Osteoblast (primary cell): Measurements from ENCODE around the gene CORO2B. TPM values are rescaled to one million over a fixed set of nuclear protein-coding genes. Genes with fewer than 3 reads are reported as not detected.

Experiments
- DNase-seq: peaks from one replicate; pipeline ENCODE4 v3.0.0; 2011; ENCODE audit warnings: low spot score, mixed read lengths; ENCODE audit not compliant: insufficient read length; ENCODE audit errors: missing footprints
- H2AFZ ChIP-seq: 2 replicates; pipeline ENCODE4 v1.6.0; 2011; ENCODE audit warnings: mild to moderate bottlenecking, low read length
- H3K27ac ChIP-seq: 2 replicates; pipeline ENCODE4 v1.5.1; 2011; ENCODE audit warnings: mild to moderate bottlenecking, low read depth, low read length, moderate library complexity
- H3K27me3 ChIP-seq: 2 replicates; pipeline ENCODE4 v1.6.0; 2012; ENCODE audit warnings: mild to moderate bottlenecking, control low read depth, inconsistent platforms, low read length, moderate library complexity; ENCODE audit not compliant: insufficient read depth
- H3K36me3 ChIP-seq: 2 replicates; pipeline ENCODE4 v1.5.1; 2011; ENCODE audit warnings: mild to moderate bottlenecking, low read length, control low read depth, moderate library complexity; ENCODE audit not compliant: insufficient read depth
- H3K4me1 ChIP-seq: 2 replicates; pipeline ENCODE4 v1.5.1; 2011; ENCODE audit warnings: mild to moderate bottlenecking, low read length, control low read depth, moderate library complexity; ENCODE audit not compliant: insufficient read depth
- H3K4me2 ChIP-seq: 2 replicates; pipeline ENCODE4 v1.6.0; 2011; ENCODE audit warnings: mild to moderate bottlenecking, low read length; ENCODE audit not compliant: insufficient read depth
- H3K4me3 ChIP-seq: fragments of 200-600 bp; sonication (generic); 3 replicates; pipeline ENCODE4 v1.5.1; 2012; ENCODE audit warnings: mild to moderate bottlenecking, low read length, inconsistent platforms; ENCODE audit not compliant: insufficient read depth
- H3K79me2 ChIP-seq: 2 replicates; pipeline ENCODE4 v1.6.0; 2012; ENCODE audit warnings: mild to moderate bottlenecking, low read length, control low read depth, inconsistent platforms; ENCODE audit not compliant: insufficient read depth
- H3K9me3 ChIP-seq: 2 replicates; pipeline ENCODE4 v1.5.1; 2011; ENCODE audit warnings: low read depth, low read length, control low read depth
- H4K20me1 ChIP-seq: 2 replicates; pipeline ENCODE4 v1.6.0; 2012; ENCODE audit warnings: mild to moderate bottlenecking, low read length, control low read depth; ENCODE audit not compliant: insufficient read depth
- total RNA-seq: library from RNA; depleted of rRNA; stranded (reverse); fragments of >200 nt; gene quantifications from 2 replicates; pipeline ENCODE4 v1.2.3, GENCODE V29; 2012
- TF ChIP-seq, protein P1 (sequence below): IDR thresholded peaks from 2 replicates; pipeline ENCODE4 v1.5.1; 2011; ENCODE audit warnings: mild to moderate bottlenecking, low read depth, low read length, moderate library complexity; ENCODE audit errors: extremely low read depth

The CORO2B gene
- total RNA-seq, 1 donor = 10.5 TPM

DNA sequence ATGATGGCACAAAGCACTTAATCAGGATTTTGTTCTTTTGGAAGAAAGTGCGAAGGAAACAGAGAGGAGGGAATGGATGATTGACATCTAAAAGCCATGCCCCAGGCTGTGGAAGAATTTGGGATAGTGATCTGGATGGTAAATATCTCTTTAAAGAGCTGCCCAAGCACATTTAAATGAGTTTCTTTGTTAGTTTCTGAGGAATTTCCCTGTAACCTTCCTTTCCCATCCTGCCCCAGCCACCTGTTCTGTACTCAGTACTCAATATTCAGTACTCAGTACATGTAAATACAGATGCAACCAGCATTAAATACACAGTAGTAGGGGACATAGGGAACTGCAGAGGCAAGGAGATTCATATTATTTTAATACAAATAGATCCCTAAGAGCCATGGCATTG is 7.8 kb upstream of the CORO2B start:
- no peak overlapping the region for H3K27ac ChIP-seq
- no peak overlapping the region for H3K4me2 ChIP-seq
- H3K9me3 ChIP-seq = no peaks in the 10 kb centered on the region
- no peaks in the 10 kb centered on the region for H3K4me1 ChIP-seq
- no peak for DNase-seq
- H3K36me3 ChIP-seq = no peaks in the 10 kb centered on the region
- no peaks in the 10 kb centered on the region for H3K79me2 ChIP-seq
- TF ChIP-seq, protein P1, sequence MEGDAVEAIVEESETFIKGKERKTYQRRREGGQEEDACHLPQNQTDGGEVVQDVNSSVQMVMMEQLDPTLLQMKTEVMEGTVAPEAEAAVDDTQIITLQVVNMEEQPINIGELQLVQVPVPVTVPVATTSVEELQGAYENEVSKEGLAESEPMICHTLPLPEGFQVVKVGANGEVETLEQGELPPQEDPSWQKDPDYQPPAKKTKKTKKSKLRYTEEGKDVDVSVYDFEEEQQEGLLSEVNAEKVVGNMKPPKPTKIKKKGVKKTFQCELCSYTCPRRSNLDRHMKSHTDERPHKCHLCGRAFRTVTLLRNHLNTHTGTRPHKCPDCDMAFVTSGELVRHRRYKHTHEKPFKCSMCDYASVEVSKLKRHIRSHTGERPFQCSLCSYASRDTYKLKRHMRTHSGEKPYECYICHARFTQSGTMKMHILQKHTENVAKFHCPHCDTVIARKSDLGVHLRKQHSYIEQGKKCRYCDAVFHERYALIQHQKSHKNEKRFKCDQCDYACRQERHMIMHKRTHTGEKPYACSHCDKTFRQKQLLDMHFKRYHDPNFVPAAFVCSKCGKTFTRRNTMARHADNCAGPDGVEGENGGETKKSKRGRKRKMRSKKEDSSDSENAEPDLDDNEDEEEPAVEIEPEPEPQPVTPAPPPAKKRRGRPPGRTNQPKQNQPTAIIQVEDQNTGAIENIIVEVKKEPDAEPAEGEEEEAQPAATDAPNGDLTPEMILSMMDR = no peak
- H3K4me3 ChIP-seq = no peak overlapping the region
- peaks cover 17% of the 10 kb centered on the region for H3K27me3 ChIP-seq
- no peaks in the 10 kb centered on the region for H4K20me1 ChIP-seq
- no peak overlapping the region for H2AFZ ChIP-seq

DNA sequence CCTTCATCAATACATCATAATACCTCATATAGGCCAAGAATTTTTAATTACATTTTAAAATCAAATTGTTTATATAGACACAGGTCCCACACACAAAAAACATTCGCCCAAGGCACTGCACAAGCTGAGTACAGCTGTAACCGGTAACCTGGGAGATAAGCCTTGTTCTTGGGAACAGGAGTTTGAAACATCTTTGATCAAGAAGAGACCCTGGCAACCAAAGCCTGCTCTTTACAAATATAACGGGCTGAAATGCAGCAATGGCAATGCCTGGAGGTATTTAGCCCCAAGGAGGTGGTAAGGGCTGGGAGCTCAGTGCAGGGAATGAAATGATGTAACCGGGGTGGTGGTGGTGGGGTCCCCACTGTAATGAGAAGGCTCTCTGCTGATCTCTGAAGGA is 7.2 kb upstream of the CORO2B start:
- Histone ChIP-seq H3K27me3 (peaks cover 17% of the 10 kb centered on the region), H4K20me1 (no peaks in the 10 kb centered on the region)
- TF ChIP-seq, protein P1 = no peak

DNA sequence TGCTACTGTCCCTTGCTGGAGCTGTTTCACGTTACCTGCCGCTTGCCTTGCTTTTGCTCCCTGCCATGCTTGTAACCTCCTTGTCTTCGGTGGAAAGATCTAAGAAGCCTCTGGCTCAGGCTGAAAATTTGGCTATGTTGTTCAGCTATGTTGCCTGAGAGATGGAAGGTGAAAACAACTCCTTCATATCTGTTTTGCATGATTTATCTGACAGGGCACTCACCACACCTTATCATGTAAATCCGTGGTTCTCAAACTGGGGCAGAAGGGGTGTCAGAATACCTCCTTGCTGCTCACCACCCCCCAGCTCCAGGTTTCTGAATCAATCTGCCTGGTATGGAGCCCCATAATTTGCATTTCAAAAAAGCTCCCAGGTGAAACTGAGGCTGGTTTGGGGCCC is 6.5 kb upstream of the CORO2B start:
- no peak overlapping the region for H3K4me3 ChIP-seq
- H3K4me2 ChIP-seq = no peak overlapping the region
- TF ChIP-seq, protein P1 = no peak

More for the DNA sequence above, 7.2 kb upstream of the CORO2B start:
- Histone ChIP-seq H3K4me1 (no peaks in the 10 kb centered on the region), H3K4me3 (no peak overlapping the region), H3K79me2 (no peaks in the 10 kb centered on the region), H3K9me3 (no peaks in the 10 kb centered on the region), H3K4me2 (no peak overlapping the region), H3K36me3 (no peaks in the 10 kb centered on the region), H3K27ac (no peak overlapping the region), H2AFZ (no peak overlapping the region)
- DNase-seq = no peak

DNA sequence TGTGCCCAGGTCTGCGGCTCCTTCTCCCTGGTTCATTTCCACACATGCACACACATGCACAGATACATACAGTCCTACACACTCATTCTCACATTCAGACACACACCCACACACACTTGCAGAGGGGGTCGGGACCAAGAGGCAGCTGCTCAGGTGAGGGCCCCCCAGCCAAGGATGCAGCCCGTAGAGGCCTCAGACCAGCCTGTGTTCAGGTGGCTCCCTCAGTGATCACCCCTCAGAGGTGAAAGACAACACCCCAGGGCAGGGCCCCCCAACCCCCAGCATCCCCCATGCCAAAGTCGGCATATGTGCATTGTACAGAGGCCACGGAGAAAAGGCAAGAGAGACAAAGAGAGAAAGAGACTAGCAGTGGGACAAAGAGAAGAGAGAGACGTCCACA is 5.9 kb upstream of the CORO2B start:
- Histone ChIP-seq H3K79me2 (peaks cover 2% of the 10 kb centered on the region), H3K4me2 (no peak overlapping the region), H4K20me1 (no peaks in the 10 kb centered on the region), H3K4me3 (no peak overlapping the region), H3K27ac (no peak overlapping the region), H3K27me3 (peaks cover 14% of the 10 kb centered on the region), H3K9me3 (no peaks in the 10 kb centered on the region), H3K4me1 (peaks cover 4% of the 10 kb centered on the region), H3K36me3 (no peaks in the 10 kb centered on the region), H2AFZ (no peak overlapping the region)
- TF ChIP-seq, protein P1 = no peak
- no peak for DNase-seq

More for the DNA sequence above, 6.5 kb upstream of the CORO2B start:
- no peaks in the 10 kb centered on the region for H4K20me1 ChIP-seq
- no peaks in the 10 kb centered on the region for H3K36me3 ChIP-seq
- H3K79me2 ChIP-seq = no peaks in the 10 kb centered on the region
- H3K9me3 ChIP-seq = no peaks in the 10 kb centered on the region
- no peak overlapping the region for H3K27ac ChIP-seq
- H2AFZ ChIP-seq = no peak overlapping the region
- no peaks in the 10 kb centered on the region for H3K4me1 ChIP-seq
- no peak for DNase-seq
- peaks cover 15% of the 10 kb centered on the region for H3K27me3 ChIP-seq
